ENCODE measurements around the gene KLHL28.

Gene KLHL28

GRCh38 chr14:44961554-44962333 lies at the start of gene KLHL28, which contains the start of gene TOGARAM1:
Gene KLHL28 (minus strand): TSS chr14:44961947. CDS start chr14:44945928, 16,019 bp downstream.
Gene TOGARAM1 (plus strand): TSS chr14:44962190. CDS start chr14:44962422, 232 bp downstream.
- DNase-seq, result peak; percentile 99

GRCh38 chr14:45003924-45004323 lies 42.2 kb upstream of the KLHL28 start:
- DNase-seq, result no peak

- no peak for DNase-seq
These were observed 34.1 kb upstream of the KLHL28 start for GRCh38 chr14:44995770-44996294.

GRCh38 chr14:44995196-44995595 lies 33.4 kb upstream of the KLHL28 start:
- no peak for DNase-seq

GRCh38 chr14:44990533-44990932 lies 28.8 kb upstream of the KLHL28 start:
- DNase-seq, result no peak

- no peak for DNase-seq
These were observed 28.0 kb upstream of the KLHL28 start for GRCh38 chr14:44989497-44990440.

- no peak for DNase-seq
These were observed 26.9 kb upstream of the KLHL28 start for GRCh38 chr14:44988694-44989093.

- no peak for DNase-seq
These were observed 20.8 kb upstream of the KLHL28 start for GRCh38 chr14:44982594-44982993.

- DNase-seq, result no peak
These were observed 19.5 kb upstream of the KLHL28 start for GRCh38 chr14:44981198-44981597.

- peak; percentile 6 for DNase-seq
These were observed 18.1 kb upstream of the KLHL28 start for GRCh38 chr14:44979740-44980356.

- no peak for DNase-seq
These were observed 17.5 kb upstream of the KLHL28 start for GRCh38 chr14:44979273-44979672.

- no peak for DNase-seq
These were observed 9.7 kb upstream of the KLHL28 start for GRCh38 chr14:44971459-44971858.

- DNase-seq, result no peak
These were observed 9.2 kb upstream of the KLHL28 start for GRCh38 chr14:44970907-44971306.

- no peak for DNase-seq
These were observed 7.0 kb upstream of the KLHL28 start for GRCh38 chr14:44968714-44969113.

- no peak for DNase-seq
These were observed 5.0 kb upstream of the KLHL28 start for GRCh38 chr14:44966601-44967336.

GRCh38 chr14:44963775-44964380 lies 2.1 kb upstream of the KLHL28 start:
- DNase-seq, result peak; percentile 31

GRCh38 chr14:44963044-44963528 lies 1.3 kb upstream of the KLHL28 start:
- no peak for DNase-seq

- peak; percentile 84 for DNase-seq
These were observed 742 bp upstream of the KLHL28 start for GRCh38 chr14:44962334-44963043.

- peak; percentile 73 for DNase-seq
These were observed 595 bp downstream of the KLHL28 start for GRCh38 chr14:44961151-44961553.

GRCh38 chr14:44960646-44961045 lies 1.1 kb downstream of the KLHL28 start:
- no peak for DNase-seq

GRCh38 chr14:44960146-44960545 lies 1.6 kb downstream of the KLHL28 start:
- DNase-seq, result no peak
